GM19468 (cell line): ENCODE data around the gene CHSY3.
A peak's percentile ranks its signal among the peaks of the same experiment; 100 is the strongest.

Experiments
- ATAC-seq: cut with Tn5 transposase; IDR thresholded peaks from one replicate; pipeline ENCODE4 v1.9.1; 2021; ENCODE audit warnings: mild to moderate bottlenecking, moderate library complexity, moderate number of reproducible peaks; ENCODE audit not compliant: unreplicated experiment; ENCODE audit errors: extremely low read depth

The CHSY3 gene

DNA sequence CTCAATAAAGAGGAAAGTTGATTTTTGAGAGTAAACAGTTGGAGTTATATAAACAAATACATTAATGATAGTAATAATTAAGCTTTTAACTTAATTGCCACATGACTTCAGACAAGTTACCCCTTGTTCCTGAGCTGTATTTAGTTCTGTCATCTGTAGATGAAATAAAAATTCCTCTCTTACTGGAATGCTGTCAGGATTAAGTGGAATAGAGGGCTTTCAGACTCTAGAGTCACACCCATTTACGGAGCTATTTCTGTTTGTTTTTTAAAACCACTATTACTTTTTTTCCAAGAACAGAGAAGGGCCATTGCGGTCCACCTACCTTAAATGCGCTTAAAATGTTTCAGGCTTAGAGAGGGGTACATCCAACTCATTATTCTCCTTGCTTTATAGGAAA lies 170.6 kb downstream of the CHSY3 start:
- no peak for ATAC-seq

DNA sequence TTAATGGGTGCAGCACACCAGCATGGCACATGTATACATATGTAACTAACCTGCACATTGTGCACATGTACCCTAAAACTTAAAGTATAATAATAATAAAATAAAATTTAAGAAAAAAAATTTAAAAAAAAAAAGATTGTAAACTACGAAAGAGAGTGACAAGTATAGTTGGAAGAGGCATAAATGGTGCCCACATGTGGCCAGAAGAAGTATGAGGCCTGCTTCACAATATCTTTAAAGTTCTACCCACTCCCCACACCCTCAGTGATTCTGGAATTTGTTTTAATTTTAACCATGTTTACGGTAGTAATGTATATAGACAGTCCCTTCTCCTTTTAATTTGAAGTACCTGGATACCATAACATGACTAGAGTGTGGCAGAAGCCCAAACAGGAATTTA lies 172.7 kb downstream of the CHSY3 start:
- no peak for ATAC-seq

DNA sequence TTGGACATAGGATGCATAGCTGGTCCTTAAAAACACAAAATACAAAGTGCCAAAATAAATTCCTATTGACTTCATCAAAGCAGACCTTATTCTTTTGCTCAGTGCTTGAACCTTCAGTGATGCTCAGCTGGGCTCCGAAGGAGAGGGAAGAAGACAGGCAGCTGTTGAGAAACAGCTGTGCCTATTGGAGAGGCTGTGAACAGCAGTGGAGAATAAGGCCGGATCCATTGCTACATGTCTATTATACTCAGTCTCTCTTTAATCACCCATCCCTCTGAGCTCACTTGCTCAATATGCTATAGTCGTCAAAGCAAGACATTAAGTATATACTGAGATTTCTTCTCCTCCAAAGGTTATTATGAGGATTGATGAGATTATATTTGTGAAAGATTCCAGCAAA lies 174.4 kb downstream of the CHSY3 start:
- ATAC-seq = no peak

- ATAC-seq = no peak
Observed at GRCh38 chr5:130090569-130091270, 186.5 kb downstream of the CHSY3 start.

DNA sequence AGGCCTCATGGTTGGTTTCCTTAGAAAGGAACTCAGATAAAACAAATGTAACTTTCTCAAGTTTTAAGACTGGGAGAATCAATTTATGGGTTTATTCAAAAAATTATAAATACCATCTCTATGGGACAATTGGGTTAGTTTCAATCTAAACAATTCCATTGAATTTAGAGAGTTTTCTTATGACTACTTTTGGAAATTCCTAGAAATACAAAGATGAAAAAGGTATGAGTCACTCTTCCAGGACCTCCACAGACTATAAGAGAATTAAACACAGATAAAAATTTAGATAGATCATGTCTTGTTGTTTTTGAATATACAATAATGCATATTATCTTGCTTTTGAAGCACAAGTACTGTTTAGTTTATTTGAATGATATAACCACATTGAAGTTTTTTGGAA lies 188.7 kb downstream of the CHSY3 start:
- no peak for ATAC-seq

GRCh38 chr5:130096483-130096882 lies 192.2 kb downstream of the CHSY3 start:
- ATAC-seq = no peak

GRCh38 chr5:130099008-130099407 lies 194.7 kb downstream of the CHSY3 start:
- ATAC-seq = no peak

DNA sequence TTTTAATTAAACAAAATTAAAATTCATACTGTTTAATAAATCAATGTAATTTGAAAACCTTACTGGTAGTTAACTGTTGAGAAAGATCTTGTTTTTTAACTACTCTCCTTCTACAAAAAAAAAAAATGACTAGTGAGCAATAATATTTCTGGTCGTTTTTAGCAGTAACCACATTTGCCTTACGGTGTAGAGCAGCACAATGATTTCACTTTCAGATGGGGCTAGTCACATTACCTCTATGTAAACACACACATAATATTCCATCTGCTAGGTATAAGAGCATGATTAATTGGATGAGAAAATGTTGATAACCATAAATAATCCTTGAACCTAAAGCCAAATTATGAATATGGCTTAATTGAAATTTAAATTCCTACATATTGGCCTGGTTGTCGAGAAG lies 198.1 kb downstream of the CHSY3 start:
- no peak for ATAC-seq

GRCh38 chr5:130102960-130103359 lies 198.7 kb downstream of the CHSY3 start:
- ATAC-seq = no peak

GRCh38 chr5:130104895-130105688 lies 200.8 kb downstream of the CHSY3 start:
- ATAC-seq = no peak

GRCh38 chr5:130106480-130106879 lies 202.2 kb downstream of the CHSY3 start:
- ATAC-seq = no peak

- ATAC-seq = peak; percentile 49
Observed at GRCh38 chr5:130109152-130109551, 204.9 kb downstream of the CHSY3 start.

GRCh38 chr5:130110328-130110727 lies 206.1 kb downstream of the CHSY3 start:
- ATAC-seq = no peak

DNA sequence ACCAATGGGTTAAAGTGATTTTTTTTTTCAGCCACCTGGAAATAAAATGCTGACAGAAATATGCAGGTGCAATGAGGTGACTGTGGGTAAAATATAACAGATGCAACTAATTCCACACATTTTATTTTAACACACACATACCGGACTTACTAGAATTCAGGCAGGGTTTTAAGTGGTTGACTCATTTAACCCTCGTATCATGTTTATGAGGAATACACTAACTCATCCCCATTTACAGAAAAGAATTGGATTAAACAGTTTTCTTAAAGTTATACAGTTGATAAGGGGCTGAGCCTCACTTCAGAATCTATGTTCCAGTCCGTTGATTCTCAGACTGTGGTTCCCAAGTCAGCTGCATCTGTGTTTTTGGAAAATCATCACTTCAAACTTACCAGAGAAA lies 207.5 kb downstream of the CHSY3 start:
- no peak for ATAC-seq

- peak; percentile 63 for ATAC-seq
Observed at GRCh38 chr5:130112246-130112645, 208.0 kb downstream of the CHSY3 start.

DNA sequence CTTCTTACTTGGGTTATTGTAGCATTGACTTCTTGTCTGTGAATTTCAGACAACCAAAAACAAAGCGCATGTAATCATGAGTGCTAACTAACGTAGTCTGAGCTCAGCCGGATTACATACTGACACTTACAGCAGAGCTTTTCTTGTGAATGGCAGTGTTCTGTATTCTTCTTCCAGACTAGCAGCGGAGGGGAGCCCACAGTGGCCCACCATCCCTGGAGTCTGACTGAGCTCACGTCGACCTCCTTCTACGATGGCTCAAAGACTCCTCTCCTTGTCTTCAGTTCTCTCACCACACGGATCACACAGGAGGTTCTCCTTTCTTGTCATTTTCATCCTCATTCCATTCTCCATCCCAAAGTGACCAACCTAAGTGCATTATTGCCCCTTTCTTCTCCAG lies 211.4 kb downstream of the CHSY3 start:
- no peak for ATAC-seq

GRCh38 chr5:130116462-130116861 lies 212.2 kb downstream of the CHSY3 start:
- ATAC-seq = no peak

DNA sequence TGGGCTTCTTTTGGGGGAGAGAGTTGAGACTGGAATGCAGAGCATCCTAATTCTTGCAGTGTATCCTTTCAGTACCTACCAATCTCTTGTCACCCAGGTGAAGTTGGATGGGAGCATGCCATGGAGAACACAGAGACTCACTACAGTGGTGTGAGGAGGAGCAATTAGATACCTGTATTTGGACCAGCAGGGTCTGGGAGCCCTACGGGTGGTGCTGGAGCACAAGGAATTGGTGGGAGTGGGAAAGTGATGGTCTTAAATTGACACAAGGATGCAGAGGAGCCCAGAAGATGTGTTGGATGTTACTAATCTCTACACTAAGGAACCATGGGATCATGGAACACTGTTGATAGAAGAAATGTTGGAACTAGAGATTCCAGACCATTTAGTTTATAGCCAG lies 212.7 kb downstream of the CHSY3 start:
- no peak for ATAC-seq

- no peak for ATAC-seq
Observed at GRCh38 chr5:130126746-130127145, 222.5 kb downstream of the CHSY3 start.

GRCh38 chr5:130135506-130135905 lies 231.2 kb downstream of the CHSY3 start:
- no peak for ATAC-seq

GRCh38 chr5:130136300-130136699 lies 232.0 kb downstream of the CHSY3 start:
- ATAC-seq = no peak

DNA sequence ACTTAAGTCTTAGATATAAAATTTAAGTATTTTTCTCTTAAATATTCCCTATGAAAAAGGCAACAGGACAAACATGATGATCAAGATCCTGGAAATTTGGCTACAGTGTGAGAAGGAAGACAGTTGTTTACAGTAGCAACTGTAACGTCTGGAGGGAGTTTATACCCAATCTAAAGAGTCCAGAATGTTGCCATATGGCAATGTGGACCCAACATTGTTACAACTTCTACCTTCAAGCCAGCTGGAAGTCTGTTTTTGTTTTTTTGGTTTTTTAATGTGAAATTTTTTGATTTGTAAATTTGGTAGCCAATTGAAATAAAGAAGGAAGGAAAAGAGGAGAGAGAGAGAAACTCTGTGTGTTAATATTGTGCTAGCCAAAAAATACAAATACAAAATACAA lies 233.4 kb downstream of the CHSY3 start:
- no peak for ATAC-seq
